ENCODE measurements around the gene SIK3. TPM values are rescaled to one million over a fixed set of nuclear protein-coding genes. Genes with fewer than 3 reads are reported as not detected.

Gene SIK3
- total and polyA plus RNA-seq, 2 donors (not counting 3 experiments of a cell fraction or from before 2014, with no cell fraction given) = 10.3 to 21.3 TPM

DNA sequence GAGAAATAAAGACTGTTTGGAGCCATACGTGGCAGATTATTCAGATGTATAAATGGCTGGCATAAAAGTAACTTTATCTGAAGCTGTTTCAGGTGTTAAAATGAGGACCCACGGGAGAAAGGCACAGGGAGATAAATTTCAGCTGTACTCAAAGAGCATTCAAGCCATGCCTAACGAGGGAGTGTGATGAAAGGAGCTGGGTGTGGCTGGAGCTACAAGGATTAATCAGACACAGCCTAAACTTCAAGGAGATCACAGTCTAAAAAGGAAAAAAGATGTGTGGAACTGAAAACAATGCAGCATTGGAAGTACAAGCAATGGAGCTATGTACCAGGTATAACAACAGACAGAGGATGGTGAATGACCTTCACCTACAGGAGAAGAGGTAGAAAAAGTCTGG is 140.0 kb downstream of the SIK3 start:
- TF ChIP-seq, protein P1, sequence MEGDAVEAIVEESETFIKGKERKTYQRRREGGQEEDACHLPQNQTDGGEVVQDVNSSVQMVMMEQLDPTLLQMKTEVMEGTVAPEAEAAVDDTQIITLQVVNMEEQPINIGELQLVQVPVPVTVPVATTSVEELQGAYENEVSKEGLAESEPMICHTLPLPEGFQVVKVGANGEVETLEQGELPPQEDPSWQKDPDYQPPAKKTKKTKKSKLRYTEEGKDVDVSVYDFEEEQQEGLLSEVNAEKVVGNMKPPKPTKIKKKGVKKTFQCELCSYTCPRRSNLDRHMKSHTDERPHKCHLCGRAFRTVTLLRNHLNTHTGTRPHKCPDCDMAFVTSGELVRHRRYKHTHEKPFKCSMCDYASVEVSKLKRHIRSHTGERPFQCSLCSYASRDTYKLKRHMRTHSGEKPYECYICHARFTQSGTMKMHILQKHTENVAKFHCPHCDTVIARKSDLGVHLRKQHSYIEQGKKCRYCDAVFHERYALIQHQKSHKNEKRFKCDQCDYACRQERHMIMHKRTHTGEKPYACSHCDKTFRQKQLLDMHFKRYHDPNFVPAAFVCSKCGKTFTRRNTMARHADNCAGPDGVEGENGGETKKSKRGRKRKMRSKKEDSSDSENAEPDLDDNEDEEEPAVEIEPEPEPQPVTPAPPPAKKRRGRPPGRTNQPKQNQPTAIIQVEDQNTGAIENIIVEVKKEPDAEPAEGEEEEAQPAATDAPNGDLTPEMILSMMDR (IDR thresholded peaks at IDR 0.05; ENCODE audit: extremely low read depth in 1 of 2, insufficient read depth in 1 of 2, low read depth in 1 of 2, low read length in 2 of 2) = no peak
- no peak for TF ChIP-seq JUN (IDR thresholded peaks at IDR 0.05; ENCODE audit: borderline replicate concordance, insufficient read depth, insufficient read length, low read depth)
- TF ChIP-seq POLR2AphosphoS5 (IDR thresholded peaks at IDR 0.05; ENCODE audit: insufficient read depth, low read depth, low read length) = no peak
- TF ChIP-seq MYC (IDR thresholded peaks at IDR 0.05; ENCODE audit: low read depth, low read length) = no peak
- TF ChIP-seq FOS (IDR thresholded peaks at IDR 0.05; ENCODE audit: borderline replicate concordance, insufficient read depth, low read length) = no peak
- TF ChIP-seq GATA2 (IDR thresholded peaks at IDR 0.05; ENCODE audit: insufficient read depth, insufficient read length, low read depth, low read length) = no peak
- TF ChIP-seq MAX (IDR thresholded peaks at IDR 0.05; ENCODE audit: insufficient read depth, insufficient read length) = no peak
- no peak for TF ChIP-seq POLR2A (IDR thresholded peaks at IDR 0.05; ENCODE audit: low read depth, low read length)
- no peak for TF ChIP-seq EZH2 (IDR thresholded peaks at IDR 0.05; ENCODE audit: borderline replicate concordance, low read depth, low read length, severe bottlenecking)
- H3K4me1 ChIP-seq (ENCODE audit: control insufficient read depth, extremely low read depth, insufficient read depth, low read length) = peaks cover 6% of the 10 kb centered on the region
- no peak overlapping the region for H3K27ac ChIP-seq (ENCODE audit: insufficient read depth, low read depth, low read length)
- POLR2A ChIA-PET = no interaction called here
- BruUV-seq (replicated peaks) = no TSS peak
- no peak overlapping the region for H3K9ac ChIP-seq (replicated peaks; ENCODE audit: extremely low read depth, insufficient read depth, low read length)
- H3K36me3 ChIP-seq (ENCODE audit: control insufficient read depth in 2 of 2, extremely low read depth in 1 of 2, insufficient read depth in 2 of 2, low read length in 2 of 2) = peaks cover 0 to 2% of the 10 kb centered on the region in 2 experiments
- H3K4me2 ChIP-seq (ENCODE audit: insufficient read depth, low read length) = no peak overlapping the region
- DNase-seq (ENCODE audit: low read depth, low spot score) (no peak), FAIRE-seq (no peak)
- dilution Hi-C loops (cut with MboI; ENCODE audit: extremely low pct_ligation_motif_present, low sequenced_read_pairs) = no loop called here
- H3K9me1 ChIP-seq (replicated peaks; ENCODE audit: control insufficient read depth, extremely low read depth, insufficient read depth, low read length) = no peaks in the 10 kb centered on the region
- CTCF ChIA-PET = interaction anchor here (0.5 to 1.8 kb wide), 5 partner anchors 11 to 222 kb away, joined by 4 to 5 read pairs (median 4); no protein-coding TSS in a partner anchor
- no peaks in the 10 kb centered on the region for H3K9me3 ChIP-seq (replicated peaks; ENCODE audit: control insufficient read depth, insufficient read depth, low read length)
- intact Hi-C loops (cut with micrococcal nuclease) = no loop called here
- peaks cover 6% of the 10 kb centered on the region for H4K20me1 ChIP-seq (replicated peaks; ENCODE audit: control insufficient read depth, extremely low read depth, insufficient read depth, low read length)
- no peak overlapping the region for H3K4me3 ChIP-seq (replicated peaks in 1 of 3; ENCODE audit: insufficient read depth in 1 of 3, low read depth in 1 of 3, low read length in 3 of 3)
- H2AFZ ChIP-seq (ENCODE audit: low read depth, low read length) = no peak overlapping the region
- no peaks in the 10 kb centered on the region for H3K27me3 ChIP-seq (ENCODE audit: control insufficient read depth in 2 of 2, insufficient read depth in 2 of 2, low read length in 2 of 2)
- H3K79me2 ChIP-seq (ENCODE audit: control insufficient read depth, insufficient read depth, low read length) = no peaks in the 10 kb centered on the region

All from endothelial cell of umbilical vein (primary cell).